ENCODE data around the gene DLGAP1.
"Not testable (repeated sequence)": the region's sequence is repeated elsewhere in the genome, so short reads cannot be mapped to it uniquely, and the experiment has no call there.

Gene DLGAP1

DNA sequence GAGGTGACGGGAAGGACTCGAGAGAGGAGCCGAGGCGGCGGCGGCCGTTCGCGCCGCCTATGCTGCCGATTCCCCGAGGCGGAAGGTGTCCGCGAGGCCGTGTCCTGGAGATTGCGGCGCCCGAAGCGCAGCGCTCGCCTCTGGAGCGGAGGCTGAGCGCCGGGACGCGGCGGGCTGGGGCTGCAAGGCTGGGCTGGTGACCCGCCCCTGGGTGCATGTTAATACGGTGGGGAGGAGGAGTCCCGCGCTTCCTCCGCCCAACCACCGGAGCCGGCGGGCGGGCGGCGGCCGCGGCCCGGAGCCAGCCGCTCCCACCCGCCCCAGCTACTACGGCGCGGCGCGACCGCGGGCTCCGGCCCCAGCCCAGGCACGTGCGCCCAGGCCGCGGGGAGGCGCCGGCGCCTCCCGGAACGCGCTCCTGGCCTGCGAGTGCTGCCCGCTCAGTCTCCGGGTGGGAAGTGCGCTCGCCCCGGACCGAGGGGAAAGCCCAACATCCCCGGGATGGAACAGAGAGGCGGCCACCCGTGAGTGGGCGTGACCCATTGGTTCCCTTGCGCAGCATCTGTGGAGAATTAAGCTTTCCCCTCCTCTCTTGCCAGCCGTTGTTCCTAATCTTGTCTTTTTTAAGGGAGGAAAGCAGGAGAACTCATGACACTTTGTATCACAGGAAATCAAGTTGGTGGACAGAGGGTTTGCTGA is at the start of gene DLGAP1:
TSS of gene DLGAP1 (minus strand) at position 195 of the 699 bp plus-strand sequence.
- DNase-seq (ENCODE audit: low spot score in 2 of 2) (no peak), ATAC-seq (no peak)
- H3K4me1 Mint-ChIP-seq: no peaks in the 10 kb centered on the region
- no peaks in the 10 kb centered on the region for H3K36me3 Mint-ChIP-seq
- peaks cover 11% of the 10 kb centered on the region for H3K9me3 Mint-ChIP-seq
- H3K27ac Mint-ChIP-seq: no peak within 1 kb of the TSS
- H3K4me3 Mint-ChIP-seq: no peak within 1 kb of the TSS

DNA sequence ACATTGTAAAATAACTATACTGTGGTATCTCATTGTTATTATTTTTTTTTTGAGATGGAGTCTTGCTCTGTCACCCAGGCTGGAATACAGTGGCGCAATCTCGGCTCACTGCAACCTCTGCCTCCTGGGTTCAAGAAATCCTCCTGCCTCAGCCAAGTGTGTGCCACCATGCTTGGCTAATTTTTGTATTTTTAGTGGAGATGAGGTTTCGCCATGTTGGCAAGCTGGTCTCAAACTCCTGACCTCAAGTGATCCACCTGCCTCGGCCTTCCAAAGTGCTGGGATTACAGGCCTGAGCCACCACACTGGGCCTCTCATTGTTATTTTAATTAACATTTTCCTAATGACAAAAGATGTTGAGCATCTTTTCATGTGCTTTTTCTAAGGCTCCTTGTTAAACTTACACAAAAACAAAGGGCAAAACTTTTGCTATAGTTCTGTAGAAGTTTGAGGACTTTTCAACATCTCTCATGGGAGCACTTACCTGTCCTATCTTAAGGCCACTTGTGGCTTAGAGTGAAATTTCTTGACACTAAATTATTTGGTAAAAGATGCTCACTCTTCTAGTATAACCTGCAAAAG is 39.7 kb upstream of the DLGAP1 start:
- not testable (repeated sequence) for H3K4me1 Mint-ChIP-seq; H3K36me3 Mint-ChIP-seq; DNase-seq (ENCODE audit: low spot score in 2 of 2); H3K27ac Mint-ChIP-seq; ATAC-seq; H3K9me3 Mint-ChIP-seq; H3K4me3 Mint-ChIP-seq

DNA sequence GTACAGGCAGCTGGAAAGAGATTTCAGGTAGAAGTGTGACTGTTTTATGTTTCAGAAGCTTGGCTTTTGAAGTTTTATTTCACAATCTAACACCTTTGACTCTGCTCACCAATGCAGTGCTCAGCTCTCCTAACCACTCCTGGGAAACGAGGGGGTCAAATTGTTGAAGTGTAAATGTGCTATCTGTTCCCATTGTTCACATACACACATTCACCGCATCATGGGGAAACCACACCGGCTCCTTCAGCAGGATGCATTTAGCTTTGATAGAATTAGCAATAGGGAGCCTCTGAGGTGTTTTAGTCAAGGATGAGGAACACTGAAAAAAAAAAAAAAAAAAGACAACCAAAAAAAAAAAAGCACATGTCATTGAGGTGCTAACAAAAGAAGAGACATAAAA is 13.4 kb upstream of the DLGAP1 start:
- Mint-ChIP-seq H3K27ac (no peak overlapping the region), H3K36me3 (no peaks in the 10 kb centered on the region), H3K4me3 (no peak overlapping the region), H3K9me3 (peaks cover 5% of the 10 kb centered on the region), H3K4me1 (no peaks in the 10 kb centered on the region)
- DNase-seq (ENCODE audit: low spot score in 2 of 2) (no peak), ATAC-seq (no peak)

DNA sequence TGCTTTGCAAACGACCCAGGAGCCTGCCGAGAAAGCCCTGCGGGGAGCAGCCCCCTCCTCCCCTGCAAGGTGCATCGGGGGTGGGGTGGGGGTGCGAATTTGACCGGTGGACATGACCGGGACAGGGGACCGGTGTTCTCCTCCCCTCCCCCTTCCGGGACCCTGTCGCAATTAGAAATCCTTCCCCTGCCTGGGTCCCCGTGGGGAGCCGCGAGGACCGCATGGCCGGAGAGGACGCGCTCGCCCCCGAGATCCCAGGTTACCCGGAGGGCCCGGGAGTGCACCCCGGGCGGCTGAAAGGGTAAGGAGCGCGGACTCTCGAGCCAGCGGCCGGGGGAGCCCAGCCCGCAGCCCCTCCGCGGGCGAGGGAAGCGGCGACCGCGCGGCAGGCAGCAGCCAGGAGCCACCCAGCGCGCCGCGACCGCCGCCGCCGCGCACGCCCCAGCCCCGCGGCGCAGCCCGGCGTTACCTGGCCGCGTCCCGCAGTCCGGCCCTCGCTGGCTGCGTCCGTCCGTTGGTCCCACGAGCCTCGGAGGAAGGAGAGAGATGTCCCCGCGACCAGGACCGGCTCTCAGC is 482 bp downstream of the DLGAP1 start:
- Mint-ChIP-seq H3K4me3 (no peak overlapping the region), H3K9me3 (peaks cover 6% of the 10 kb centered on the region), H3K36me3 (no peaks in the 10 kb centered on the region), H3K27ac (no peak overlapping the region), H3K4me1 (no peaks in the 10 kb centered on the region)
- DNase-seq (ENCODE audit: low spot score in 2 of 2) (no peak), ATAC-seq (no peak)

DNA sequence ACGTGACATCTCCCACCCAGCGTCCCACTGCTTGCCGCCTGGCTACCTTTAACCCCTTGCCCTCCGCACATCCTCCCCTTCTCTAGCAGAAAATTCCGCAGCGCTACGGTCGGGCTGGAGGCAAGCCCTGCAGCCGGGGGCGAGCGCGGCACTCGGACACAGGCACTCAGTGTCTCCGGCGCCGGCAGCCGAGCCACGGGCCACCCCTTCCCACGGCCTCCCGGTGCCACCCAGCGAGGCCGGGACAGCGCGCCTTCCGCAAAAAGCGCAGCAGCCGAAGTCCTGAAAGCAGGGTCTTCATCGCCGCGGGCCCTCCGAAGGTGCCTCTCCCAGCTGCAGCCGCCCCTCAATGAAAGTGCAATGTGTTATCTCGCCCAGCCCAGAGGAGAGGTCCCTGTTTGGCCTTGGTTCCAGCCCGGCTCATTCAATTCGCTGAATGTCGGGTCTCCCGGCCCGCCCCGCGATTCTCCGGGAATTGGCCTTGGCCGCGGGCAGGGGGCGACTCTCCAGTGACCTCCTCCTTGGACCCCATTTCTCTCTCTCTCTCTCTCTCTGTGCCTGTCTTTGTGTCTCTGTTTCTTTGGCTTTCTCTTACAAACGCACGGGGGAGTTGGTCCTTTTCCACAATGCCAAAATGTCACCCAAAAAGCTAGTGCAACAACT is 1.1 kb downstream of the DLGAP1 start:
- Mint-ChIP-seq H3K27ac (no peak overlapping the region), H3K36me3 (no peaks in the 10 kb centered on the region), H3K9me3 (peaks cover 3% of the 10 kb centered on the region), H3K4me3 (no peak overlapping the region), H3K4me1 (no peaks in the 10 kb centered on the region)
- ATAC-seq (no peak), DNase-seq (ENCODE audit: low spot score in 2 of 2) (no peak)

DNA sequence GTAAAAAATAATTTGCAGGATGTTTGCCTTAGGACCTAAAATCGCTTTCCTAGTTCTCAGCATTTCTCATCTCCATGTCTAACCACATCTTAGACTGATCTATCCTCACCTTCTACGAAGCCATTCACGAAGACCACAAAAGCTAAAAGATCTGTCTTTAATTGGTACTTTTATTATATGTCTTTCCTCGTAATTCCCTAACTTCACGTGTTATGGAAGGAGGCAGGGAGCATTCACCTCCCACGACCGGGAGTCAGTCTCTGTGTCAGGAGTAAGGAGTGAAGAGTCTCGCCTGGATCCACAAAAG is 1.6 kb downstream of the DLGAP1 start:
- Mint-ChIP-seq H3K9me3 (peaks cover 2% of the 10 kb centered on the region), H3K4me3 (no peak overlapping the region), H3K36me3 (no peaks in the 10 kb centered on the region), H3K27ac (no peak overlapping the region), H3K4me1 (no peaks in the 10 kb centered on the region)
- ATAC-seq (no peak), DNase-seq (ENCODE audit: low spot score in 2 of 2) (no peak)

DNA sequence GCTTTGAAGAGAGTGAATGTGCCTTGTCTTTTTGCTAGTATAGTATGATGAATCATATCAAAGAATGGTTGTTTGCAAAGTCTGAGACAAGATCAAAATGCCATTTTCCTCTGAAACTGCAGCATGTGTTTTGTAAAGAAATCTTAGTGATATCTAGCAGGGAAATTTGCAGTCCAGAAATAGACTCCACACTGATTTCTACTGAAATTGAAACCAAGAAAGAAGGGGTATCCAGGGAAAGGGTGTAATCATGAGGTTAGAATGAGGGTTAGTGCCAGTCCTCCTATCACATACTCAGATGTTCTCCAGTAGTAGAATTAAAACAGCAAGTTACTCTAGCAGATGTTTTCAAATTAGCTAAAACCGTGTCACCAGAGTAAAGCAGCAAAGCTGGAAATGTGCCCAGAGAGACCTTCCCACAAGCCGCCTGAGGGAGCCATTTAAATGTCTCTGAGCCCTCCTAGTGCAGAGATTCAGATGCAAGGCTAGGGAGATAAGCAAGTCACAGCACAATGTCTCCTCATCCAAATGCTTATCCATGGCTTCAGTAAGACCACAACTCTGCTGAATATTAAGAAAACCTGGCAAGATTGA is 4.9 kb downstream of the DLGAP1 start:
- no peak for DNase-seq (ENCODE audit: low spot score in 2 of 2)
- Mint-ChIP-seq H3K4me3 (no peak overlapping the region), H3K27ac (no peak overlapping the region), H3K36me3 (no peaks in the 10 kb centered on the region), H3K9me3 (peaks cover 9% of the 10 kb centered on the region), H3K4me1 (no peaks in the 10 kb centered on the region)
- no peak for ATAC-seq

DNA sequence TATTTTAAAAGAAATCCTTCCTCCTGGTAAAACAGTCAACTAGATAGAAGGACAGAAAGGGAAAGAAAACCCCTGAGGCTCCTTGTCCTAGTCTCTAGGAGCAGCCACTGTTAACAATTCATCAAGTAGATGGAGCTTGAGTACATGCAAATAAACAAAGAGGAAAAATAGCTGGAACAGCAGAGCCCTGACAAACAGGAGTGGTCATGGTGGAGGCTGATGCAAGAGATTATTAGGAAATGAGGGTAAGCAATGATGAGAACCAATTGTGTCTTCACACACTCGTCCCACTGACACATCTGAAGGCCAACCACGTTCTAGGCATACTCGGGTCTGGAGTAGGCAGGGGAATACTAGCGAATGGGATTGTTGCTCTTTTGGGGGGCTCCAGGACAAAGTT is 9.2 kb downstream of the DLGAP1 start:
- Mint-ChIP-seq H3K9me3 (peaks cover 11% of the 10 kb centered on the region), H3K4me1 (no peaks in the 10 kb centered on the region), H3K36me3 (no peaks in the 10 kb centered on the region), H3K27ac (no peak overlapping the region), H3K4me3 (no peak overlapping the region)
- ATAC-seq (no peak), DNase-seq (ENCODE audit: low spot score in 2 of 2) (no peak)

DNA sequence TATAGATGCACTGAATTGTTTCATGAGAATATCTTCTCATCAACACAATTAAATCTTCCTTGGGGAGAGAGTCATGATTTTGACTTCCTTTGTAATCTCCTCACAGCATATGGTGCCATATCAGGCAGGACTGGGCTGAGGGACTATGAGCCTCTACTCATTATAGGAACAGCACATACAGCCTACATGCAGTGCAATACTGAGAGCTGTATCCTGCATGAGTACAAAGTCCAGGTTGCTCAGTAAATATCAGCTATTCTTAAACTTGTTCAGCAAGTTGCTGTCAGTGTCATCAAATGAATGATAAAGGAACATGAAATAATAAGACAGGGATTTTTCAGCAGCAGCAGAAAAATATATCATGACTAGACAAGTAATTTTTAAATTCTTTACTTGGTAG is 10.8 kb downstream of the DLGAP1 start:
- no peak overlapping the region for H3K27ac Mint-ChIP-seq
- no peak overlapping the region for H3K4me3 Mint-ChIP-seq
- DNase-seq (ENCODE audit: low spot score in 2 of 2) (no peak), ATAC-seq (no peak)
- H3K9me3 Mint-ChIP-seq: peaks cover 11% of the 10 kb centered on the region
- no peaks in the 10 kb centered on the region for H3K4me1 Mint-ChIP-seq
- no peaks in the 10 kb centered on the region for H3K36me3 Mint-ChIP-seq

DNA sequence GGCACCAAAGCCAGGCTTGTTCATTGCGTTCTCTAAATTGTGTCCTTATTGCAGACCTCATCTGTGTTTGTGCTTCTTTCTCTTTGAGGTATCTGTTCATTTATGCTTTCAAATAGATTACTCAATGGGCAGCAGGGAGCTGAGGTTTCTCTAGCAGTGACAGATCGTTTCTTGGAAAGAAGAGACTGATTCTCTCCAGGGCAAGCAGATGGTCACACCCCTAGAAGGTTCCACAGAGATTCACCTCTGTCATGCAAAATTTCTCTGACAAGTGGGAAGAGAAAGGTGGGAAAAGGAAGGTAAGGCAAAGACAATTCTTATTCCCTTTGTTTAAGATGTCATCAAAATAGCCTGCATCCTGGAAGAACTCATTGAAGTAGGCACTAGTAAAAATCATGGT is 14.0 kb downstream of the DLGAP1 start:
- Mint-ChIP-seq H3K36me3 (no peaks in the 10 kb centered on the region), H3K9me3 (peaks cover 6% of the 10 kb centered on the region), H3K4me1 (no peaks in the 10 kb centered on the region), H3K4me3 (no peak overlapping the region), H3K27ac (no peak overlapping the region)
- ATAC-seq (no peak), DNase-seq (ENCODE audit: low spot score in 2 of 2) (no peak)

DNA sequence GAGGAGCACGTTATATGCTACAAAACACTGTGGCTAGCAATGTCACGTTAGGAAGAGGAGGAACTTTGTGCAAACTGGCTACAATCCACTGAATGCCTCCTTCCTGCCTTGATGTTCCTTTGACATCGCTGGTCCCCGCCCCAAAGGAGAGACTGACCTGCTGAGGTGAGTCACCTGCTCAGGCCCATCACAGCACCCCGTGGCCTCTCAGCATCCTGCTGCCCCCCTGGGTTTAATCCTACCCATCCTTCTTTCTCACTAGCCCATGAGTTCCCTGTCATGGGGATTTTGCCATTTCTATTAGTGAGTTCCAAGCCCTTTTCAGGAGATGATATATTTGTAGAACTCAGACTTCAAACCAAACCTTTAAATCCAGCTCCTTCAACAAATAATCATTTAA is 16.2 kb downstream of the DLGAP1 start:
- ATAC-seq (no peak), DNase-seq (ENCODE audit: low spot score in 2 of 2) (no peak)
- peaks cover 3% of the 10 kb centered on the region for H3K9me3 Mint-ChIP-seq
- H3K4me1 Mint-ChIP-seq: no peaks in the 10 kb centered on the region
- no peak overlapping the region for H3K27ac Mint-ChIP-seq
- no peak overlapping the region for H3K4me3 Mint-ChIP-seq
- no peaks in the 10 kb centered on the region for H3K36me3 Mint-ChIP-seq

DNA sequence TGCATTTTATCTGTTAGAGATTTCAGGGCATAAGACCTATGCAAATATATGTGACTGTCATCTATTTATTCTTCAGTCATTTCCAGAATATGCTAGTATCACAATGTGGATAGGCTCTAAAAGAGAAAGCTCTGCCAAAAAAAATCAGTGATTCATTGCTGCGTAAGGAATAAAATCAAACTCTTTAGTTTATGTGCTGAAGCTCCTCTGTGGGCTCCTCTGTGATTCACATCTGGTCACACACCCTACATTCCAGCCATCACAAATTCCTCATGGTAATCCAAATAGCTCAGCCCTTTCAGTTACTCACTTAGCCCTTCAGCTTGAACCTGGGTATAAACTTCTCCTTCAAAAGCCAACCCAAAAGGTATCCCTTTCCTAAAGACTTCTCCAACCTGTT is 21.4 kb downstream of the DLGAP1 start:
- ATAC-seq (no peak), DNase-seq (ENCODE audit: low spot score in 2 of 2) (no peak)
- no peak overlapping the region for H3K27ac Mint-ChIP-seq
- H3K9me3 Mint-ChIP-seq: peaks cover 10% of the 10 kb centered on the region
- no peaks in the 10 kb centered on the region for H3K4me1 Mint-ChIP-seq
- H3K36me3 Mint-ChIP-seq: no peaks in the 10 kb centered on the region
- no peak overlapping the region for H3K4me3 Mint-ChIP-seq

DNA sequence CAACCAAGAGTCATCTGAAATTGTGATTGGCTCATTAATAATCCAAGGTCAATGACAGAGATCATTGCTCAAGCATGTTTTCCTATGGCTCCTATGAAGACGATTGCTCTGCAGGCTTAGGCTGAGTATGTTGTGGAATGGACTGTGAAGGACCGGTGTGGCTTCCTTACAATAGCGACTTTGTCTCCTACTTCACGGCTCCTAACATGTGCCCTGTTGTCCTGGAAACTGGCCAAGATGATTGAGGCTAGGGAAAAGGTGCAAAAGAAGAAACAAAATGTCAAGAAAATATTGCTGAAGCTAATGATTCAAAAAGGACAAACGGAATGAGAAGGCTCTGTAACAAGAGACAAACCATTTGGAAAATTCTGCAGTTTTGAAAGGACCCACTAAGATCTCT is 24.3 kb downstream of the DLGAP1 start:
- ATAC-seq: no peak
- H3K4me3 Mint-ChIP-seq: no peak overlapping the region
- H3K27ac Mint-ChIP-seq: no peak overlapping the region
- H3K4me1 Mint-ChIP-seq: no peaks in the 10 kb centered on the region
- H3K36me3 Mint-ChIP-seq: no peaks in the 10 kb centered on the region
- no peak for DNase-seq (ENCODE audit: low spot score in 2 of 2)
- peaks cover 15% of the 10 kb centered on the region for H3K9me3 Mint-ChIP-seq

DNA sequence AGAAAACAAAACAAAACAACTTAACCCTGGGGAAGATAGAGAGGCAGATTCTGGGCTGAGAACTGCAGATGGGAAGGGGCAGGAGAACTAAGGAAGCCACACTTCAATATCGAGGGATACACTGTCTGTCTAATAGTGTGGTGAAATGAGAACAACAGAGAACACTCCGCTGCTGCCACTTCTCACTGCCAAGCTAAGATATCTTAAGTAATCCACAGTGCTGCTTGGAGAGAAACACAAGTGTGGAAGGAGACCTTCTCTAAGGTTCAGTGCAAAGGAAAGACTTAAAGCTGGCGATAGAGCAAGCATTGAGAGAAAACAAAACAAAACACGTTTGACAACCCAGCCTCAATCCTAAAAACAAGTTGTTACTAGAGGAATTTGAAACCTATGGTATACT is 37.4 kb downstream of the DLGAP1 start:
- Mint-ChIP-seq H3K27ac (no peak overlapping the region), H3K4me1 (no peaks in the 10 kb centered on the region), H3K4me3 (no peak overlapping the region), H3K36me3 (no peaks in the 10 kb centered on the region), H3K9me3 (peaks cover 25% of the 10 kb centered on the region)
- ATAC-seq (no peak), DNase-seq (ENCODE audit: low spot score in 2 of 2) (no peak)

DNA sequence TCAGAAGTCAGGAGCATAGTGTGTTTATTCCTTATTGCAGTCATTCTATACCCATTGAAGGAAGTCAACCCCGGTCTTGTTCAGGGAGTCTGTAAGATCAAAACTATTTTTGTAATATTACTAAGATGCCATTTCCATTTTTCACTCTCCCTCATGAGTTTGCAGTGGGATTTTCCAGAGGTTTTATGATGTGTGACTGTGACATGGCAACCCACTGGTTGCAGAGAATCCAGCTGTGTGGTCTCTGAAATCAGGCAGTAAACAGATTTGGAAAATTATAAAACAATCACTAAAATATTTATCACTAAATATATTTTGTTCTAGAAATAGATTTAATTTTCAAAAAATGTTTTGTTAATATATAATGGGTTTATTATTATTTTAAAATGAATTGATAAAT is 38.1 kb downstream of the DLGAP1 start:
- Mint-ChIP-seq H3K4me1 (no peaks in the 10 kb centered on the region), H3K27ac (no peak overlapping the region), H3K4me3 (no peak overlapping the region), H3K9me3 (peaks cover 28% of the 10 kb centered on the region), H3K36me3 (no peaks in the 10 kb centered on the region)
- ATAC-seq: no peak
- DNase-seq (ENCODE audit: low spot score in 2 of 2): no peak

DNA sequence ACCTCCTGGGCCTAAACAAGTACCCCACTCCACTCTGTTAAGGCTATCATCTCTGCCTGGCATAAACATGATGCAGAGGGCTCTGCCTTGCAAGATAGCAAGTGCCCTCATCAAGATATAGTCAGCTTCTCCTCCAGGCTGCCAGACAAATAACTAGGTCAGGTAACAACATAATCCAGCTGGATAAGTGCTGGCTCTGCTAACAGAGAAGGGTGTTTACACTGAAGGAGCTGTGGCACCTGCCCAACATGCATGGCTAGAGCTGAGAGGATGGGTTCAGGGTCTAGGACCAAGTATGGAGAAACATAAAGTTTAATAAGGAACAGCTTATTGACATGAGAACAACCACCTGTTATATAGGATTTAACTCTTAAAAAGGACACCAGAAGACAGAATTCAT is 42.8 kb downstream of the DLGAP1 start:
- Mint-ChIP-seq H3K9me3 (peaks cover 10% of the 10 kb centered on the region), H3K4me3 (no peak overlapping the region), H3K4me1 (no peaks in the 10 kb centered on the region), H3K27ac (no peak overlapping the region), H3K36me3 (no peaks in the 10 kb centered on the region)
- DNase-seq (ENCODE audit: low spot score in 2 of 2) (no peak), ATAC-seq (no peak)

Data from stimulated activated effector memory CD8-positive, alpha-beta T cell treated with anti-CD3 and anti-CD28 coated beads, Interleukin-12 subunit alpha, Interleukin-12 subunit beta, amount 100 ng/mL, for 72 hours (primary cell).